ENCODE data around the gene TUBGCP6. TPM values are rescaled to one million over a fixed set of nuclear protein-coding genes. Genes with fewer than 3 reads are reported as not detected.
A peak's percentile ranks its signal among the peaks of the same experiment; 100 is the strongest.

Gene TUBGCP6
- total RNA-seq, 1 donor from 2014 or later = 18.2 TPM

- no peaks in the 10 kb centered on the region for H3K27me3 ChIP-seq (ENCODE audit: control insufficient read depth, insufficient read depth, low read length)
- TF ChIP-seq CTCF (IDR thresholded peaks at IDR 0.05; ENCODE audit: insufficient read depth, low read length, severe bottlenecking) = no peak
- FAIRE-seq = no peak
- H3K4me3 ChIP-seq (ENCODE audit: low read depth, low read length) = no peak overlapping the region
- H3K36me3 ChIP-seq (ENCODE audit: control insufficient read depth, insufficient read depth, low read length) = peaks cover 12% of the 10 kb centered on the region
- no peak for DNase-seq (ENCODE audit: low read depth)
Observed at GRCh38 chr22:50272044-50272802, 27.4 kb upstream of the TUBGCP6 start.

- TF ChIP-seq CTCF (IDR thresholded peaks at IDR 0.05; ENCODE audit: insufficient read depth, low read length, severe bottlenecking) = peak; percentile 56
- FAIRE-seq = no peak
- H3K36me3 ChIP-seq (ENCODE audit: control insufficient read depth, insufficient read depth, low read length) = peaks cover 12% of the 10 kb centered on the region
Observed at GRCh38 chr22:50271519-50271970, 26.7 kb upstream of the TUBGCP6 start.

GRCh38 chr22:50270666-50271394, 26.0 kb upstream of the TUBGCP6 start:
- no peaks in the 10 kb centered on the region for H3K27me3 ChIP-seq (ENCODE audit: control insufficient read depth, insufficient read depth, low read length)
- no peak for TF ChIP-seq CTCF (IDR thresholded peaks at IDR 0.05; ENCODE audit: insufficient read depth, low read length, severe bottlenecking)
- H3K36me3 ChIP-seq (ENCODE audit: control insufficient read depth, insufficient read depth, low read length) = peaks cover 9% of the 10 kb centered on the region
- FAIRE-seq = no peak
- H3K4me3 ChIP-seq (ENCODE audit: low read depth, low read length) = peak overlapping the region; percentile 44
- DNase-seq (ENCODE audit: low read depth) = peak; percentile 42

More at GRCh38 chr22:50271519-50271970, 26.7 kb upstream of the TUBGCP6 start:
- peak overlapping the region; percentile 44 for H3K4me3 ChIP-seq (ENCODE audit: low read depth, low read length)
- DNase-seq (ENCODE audit: low read depth) = no peak
- no peaks in the 10 kb centered on the region for H3K27me3 ChIP-seq (ENCODE audit: control insufficient read depth, insufficient read depth, low read length)

- FAIRE-seq (no peak), DNase-seq (ENCODE audit: low read depth) (no peak)
- H3K4me3 ChIP-seq (ENCODE audit: low read depth, low read length) = peak within 1 kb of the TSS; percentile 44
- no peak for TF ChIP-seq CTCF (IDR thresholded peaks at IDR 0.05; ENCODE audit: insufficient read depth, low read length, severe bottlenecking)
- no peaks in the 10 kb centered on the region for H3K27me3 ChIP-seq (ENCODE audit: control insufficient read depth, insufficient read depth, low read length)
- H3K36me3 ChIP-seq (ENCODE audit: control insufficient read depth, insufficient read depth, low read length) = peaks cover 4% of the 10 kb centered on the region
Observed at GRCh38 chr22:50269970-50270665, 25.3 kb upstream of the TUBGCP6 start, which contains the start of gene MAPK11. MAPK11 (minus strand) TSS chr22:50270380; CDS start chr22:50270292, 88 bp downstream.

GRCh38 chr22:50269573-50269969, 24.7 kb upstream of the TUBGCP6 start:
- no peak for TF ChIP-seq CTCF (IDR thresholded peaks at IDR 0.05; ENCODE audit: insufficient read depth, low read length, severe bottlenecking)
- DNase-seq (ENCODE audit: low read depth) (no peak), FAIRE-seq (no peak)
- Histone ChIP-seq H3K27me3 (ENCODE audit: control insufficient read depth, insufficient read depth, low read length) (no peaks in the 10 kb centered on the region), H3K36me3 (ENCODE audit: control insufficient read depth, insufficient read depth, low read length) (peaks cover 2% of the 10 kb centered on the region), H3K4me3 (ENCODE audit: low read depth, low read length) (peak overlapping the region; percentile 44)
